NT2/D1 (cell line): ENCODE data around the gene LGALS9B.
"Not testable (repeated sequence)": the region's sequence is repeated elsewhere in the genome, so short reads cannot be mapped to it uniquely, and the experiment has no call there.

Experiments used
- SUZ12 ChIP-seq: IDR thresholded peaks from 2 replicates; pipeline ENCODE4 v1.6.1; 2011; ENCODE audit not compliant: insufficient read length, insufficient read depth; ENCODE audit errors: extremely low read depth
- YY1 ChIP-seq: IDR thresholded peaks from 2 replicates; pipeline ENCODE4 v1.6.1; 2011; ENCODE audit not compliant: insufficient read length, insufficient read depth
- ZNF274 ChIP-seq: IDR thresholded peaks from 2 replicates; pipeline ENCODE4 v1.6.1; 2011; ENCODE audit warnings: mild to moderate bottlenecking, low read depth, low read length

DNA sequence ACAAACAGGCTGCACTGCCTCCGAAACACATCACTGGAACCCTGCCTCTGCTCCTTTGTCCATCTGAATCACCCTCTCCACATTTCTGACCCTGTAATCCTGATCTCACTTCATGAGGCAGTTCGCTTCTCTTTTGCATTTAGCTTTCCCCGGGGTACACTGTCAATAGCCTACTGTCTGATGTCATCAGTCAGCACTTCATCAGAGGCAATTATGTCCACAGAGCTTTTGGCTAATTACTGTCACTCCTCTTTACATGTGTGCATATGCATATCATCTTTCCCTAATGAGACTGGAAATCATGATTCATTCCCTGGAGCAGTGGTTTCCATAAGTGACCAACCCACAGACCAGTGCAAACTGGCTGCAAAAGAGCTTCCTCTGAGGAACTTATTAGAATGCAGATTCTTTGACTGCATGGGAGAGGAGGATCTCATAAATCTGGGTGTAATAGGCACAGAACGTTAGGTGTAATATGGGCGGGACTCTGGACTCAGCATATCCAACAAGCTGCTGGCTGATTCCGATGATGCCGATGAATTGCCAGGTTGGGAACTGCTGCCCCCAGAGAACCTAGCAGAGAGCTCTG, 49.8 kb downstream of the LGALS9B start:
- TF ChIP-seq SUZ12, YY1, ZNF274: not testable (repeated sequence)
